GM18867 (cell line): ENCODE measurements around the gene IDUA.

Experiments
- ATAC-seq: cut with Tn5 transposase; IDR thresholded peaks from one replicate; pipeline ENCODE4 v1.9.1; 2021; ENCODE audit warnings: mild to moderate bottlenecking, moderate library complexity; ENCODE audit not compliant: unreplicated experiment

IDUA gene

GRCh38 chr4:1027915-1028238 lies 41.0 kb downstream of the IDUA start:
- ATAC-seq = no peak

- ATAC-seq = no peak
Measured at GRCh38 chr4:1028574-1029220, 41.9 kb downstream of the IDUA start.

GRCh38 chr4:1029529-1029928 lies 42.7 kb downstream of the IDUA start:
- no peak for ATAC-seq

GRCh38 chr4:1030031-1030430 lies 43.2 kb downstream of the IDUA start:
- no peak for ATAC-seq

- ATAC-seq = no peak
Measured at GRCh38 chr4:1030559-1030958, 43.7 kb downstream of the IDUA start.

- ATAC-seq = no peak
Measured at GRCh38 chr4:1031346-1031745, 44.5 kb downstream of the IDUA start.

GRCh38 chr4:1031956-1032795 lies 45.3 kb downstream of the IDUA start:
- no peak for ATAC-seq

- no peak for ATAC-seq
Measured at GRCh38 chr4:1032861-1033260, 46.0 kb downstream of the IDUA start.

- ATAC-seq = no peak
Measured at GRCh38 chr4:1033840-1034551, 47.2 kb downstream of the IDUA start.

- ATAC-seq = no peak
Measured at GRCh38 chr4:1035510-1035909, 48.7 kb downstream of the IDUA start.

- ATAC-seq = no peak
Measured at GRCh38 chr4:1036095-1036494, 49.3 kb downstream of the IDUA start.

GRCh38 chr4:1036976-1037810 lies 50.3 kb downstream of the IDUA start:
- ATAC-seq = no peak

- no peak for ATAC-seq
Measured at GRCh38 chr4:1038948-1039492, 52.2 kb downstream of the IDUA start.

- ATAC-seq = no peak
Measured at GRCh38 chr4:1039493-1040343, 52.9 kb downstream of the IDUA start.

- ATAC-seq = no peak
Measured at GRCh38 chr4:1040344-1041146, 53.7 kb downstream of the IDUA start.

- no peak for ATAC-seq
Measured at GRCh38 chr4:1041147-1041935, 54.5 kb downstream of the IDUA start.

GRCh38 chr4:1041936-1042330 lies 55.1 kb downstream of the IDUA start:
- ATAC-seq = no peak

GRCh38 chr4:1042352-1043055 lies 55.7 kb downstream of the IDUA start:
- ATAC-seq = no peak
